Loucy (cell line): ENCODE data around the gene KLF2.

Experiments
- H2AFZ ChIP-seq: fragments of 200-600 bp; sonication (generic); 2 replicates; pipeline ENCODE4 v1.6.0; 2016; ENCODE audit warnings: antibody characterized with exemption, mild to moderate bottlenecking, low read length, moderate library complexity
- H3F3A ChIP-seq: fragments of 200-600 bp; 2 replicates; pipeline ENCODE4 v1.6.0; 2016; ENCODE audit warnings: antibody characterized with exemption, low read depth, mild to moderate bottlenecking
- H3K27me3 ChIP-seq: fragments of 200-600 bp; sonication (generic); 2 replicates; pipeline ENCODE4 v1.6.1; 2014; ENCODE audit warnings: low read length, mild to moderate bottlenecking; ENCODE audit not compliant: insufficient read depth, poor library complexity, severe bottlenecking
- H3K36me3 ChIP-seq: fragments of 200-600 bp; sonication (generic); 2 replicates; pipeline ENCODE4 v1.6.1; 2016; ENCODE audit warnings: low read length; ENCODE audit not compliant: insufficient read depth
- H3K4me1 ChIP-seq: fragments of 200-600 bp; sonication (generic); 2 replicates; pipeline ENCODE4 v1.5.1; 2014; ENCODE audit warnings: low read length, mild to moderate bottlenecking; ENCODE audit not compliant: insufficient read depth, poor library complexity, severe bottlenecking
- H3K4me2 ChIP-seq: fragments of 200-600 bp; sonication (generic); 2 replicates; pipeline ENCODE4 v1.6.0; 2014; ENCODE audit warnings: antibody characterized with exemption, low read length, low read depth, mild to moderate bottlenecking; ENCODE audit not compliant: poor library complexity, severe bottlenecking
- H3K4me3 ChIP-seq: fragments of 200-600 bp; sonication (generic); 2 replicates; pipeline ENCODE4 v1.5.1; 2014; ENCODE audit warnings: low read length, mild to moderate bottlenecking, mixed read lengths; ENCODE audit not compliant: poor library complexity, severe bottlenecking
- H3K79me2 ChIP-seq: fragments of 200-600 bp; sonication (generic); 2 replicates; pipeline ENCODE4 v1.6.1; 2014; ENCODE audit warnings: low read length; ENCODE audit not compliant: insufficient read depth
- H3K9ac ChIP-seq: fragments of 200-600 bp; sonication (generic); 2 replicates; pipeline ENCODE4 v1.6.0; 2014; ENCODE audit warnings: mild to moderate bottlenecking, low read depth, low read length, moderate library complexity; ENCODE audit not compliant: poor library complexity, severe bottlenecking
- H3K9me2 ChIP-seq: fragments of 200-600 bp; sonication (generic); replicated peaks from 2 replicates; pipeline ENCODE4 v1.6.1; 2016; ENCODE audit warnings: low read depth, low read length, mixed read lengths
- H3K9me3 ChIP-seq: fragments of 200-600 bp; sonication (generic); 2 replicates; pipeline ENCODE4 v1.6.1; 2014; ENCODE audit warnings: mild to moderate bottlenecking, antibody characterized with exemption, low read length, low read depth; ENCODE audit not compliant: insufficient read depth
- H4K20me1 ChIP-seq: fragments of 200-600 bp; sonication (generic); 2 replicates; pipeline ENCODE4 v1.6.0; 2014; ENCODE audit warnings: antibody characterized with exemption, low read length, mild to moderate bottlenecking; ENCODE audit not compliant: insufficient read depth, poor library complexity, severe bottlenecking
- CTCF ChIP-seq: fragments of 200-600 bp; sonication (generic); conservative IDR thresholded peaks from 2 replicates; pipeline ENCODE4 v1.5.1; 2014; ENCODE audit warnings: mild to moderate bottlenecking, antibody characterized with exemption, low read length
- EZH2phosphoT487 ChIP-seq: fragments of 200-600 bp; IDR thresholded peaks from 2 replicates; pipeline ENCODE4 v1.6.1; 2018; ENCODE audit warnings: antibody characterized with exemption, mild to moderate bottlenecking, moderate library complexity, borderline replicate concordance

KLF2 gene

GRCh38 chr19:16338470-16339360 lies 14.1 kb downstream of the KLF2 start:
- Histone ChIP-seq H3K36me3 (no peaks in the 10 kb centered on the region), H3K9ac (no peak overlapping the region), H3K27me3 (no peaks in the 10 kb centered on the region), H3K4me2 (peak overlapping the region; percentile 64), H3K9me2 (no peaks in the 10 kb centered on the region), H3K9me3 (no peaks in the 10 kb centered on the region), H2AFZ (peak overlapping the region; percentile 14), H4K20me1 (no peaks in the 10 kb centered on the region), H3K4me3 (peak overlapping the region; percentile 35), H3K4me1 (peaks cover 25% of the 10 kb centered on the region), H3K79me2 (no peaks in the 10 kb centered on the region), H3F3A (no peaks in the 10 kb centered on the region)
- no peak for TF ChIP-seq CTCF
- TF ChIP-seq EZH2phosphoT487 = no peak

DNA sequence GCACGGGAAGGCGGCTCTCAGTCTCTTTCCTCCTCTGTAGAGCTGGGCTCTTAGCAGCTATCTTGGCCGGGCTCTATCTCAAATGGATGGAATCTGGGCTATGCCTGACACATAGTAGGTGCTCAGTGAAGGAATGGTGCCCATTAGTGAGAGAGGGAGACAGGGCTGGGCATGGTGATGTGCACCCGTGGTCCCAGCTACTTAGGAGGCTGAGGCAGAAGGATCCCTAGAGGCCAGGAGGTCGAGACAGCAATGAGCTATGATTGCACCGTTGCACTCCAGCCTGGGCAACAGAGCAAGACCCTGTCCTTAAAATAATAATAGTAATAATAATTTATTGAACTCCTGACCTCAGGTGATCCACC lies 14.7 kb downstream of the KLF2 start:
- H3K4me2 ChIP-seq = peak overlapping the region; percentile 64
- no peaks in the 10 kb centered on the region for H4K20me1 ChIP-seq
- H3F3A ChIP-seq = no peaks in the 10 kb centered on the region
- no peaks in the 10 kb centered on the region for H3K27me3 ChIP-seq
- peak overlapping the region; percentile 14; the same call in 1 of the 2 replicates for H2AFZ ChIP-seq
- TF ChIP-seq EZH2phosphoT487 = no peak
- TF ChIP-seq CTCF = no peak
- H3K9ac ChIP-seq = no peak overlapping the region
- peaks cover 25% of the 10 kb centered on the region for H3K4me1 ChIP-seq
- no peaks in the 10 kb centered on the region for H3K36me3 ChIP-seq
- peak overlapping the region; percentile 35 for H3K4me3 ChIP-seq
- no peaks in the 10 kb centered on the region for H3K9me3 ChIP-seq
- H3K79me2 ChIP-seq = no peaks in the 10 kb centered on the region
- H3K9me2 ChIP-seq = no peaks in the 10 kb centered on the region

DNA sequence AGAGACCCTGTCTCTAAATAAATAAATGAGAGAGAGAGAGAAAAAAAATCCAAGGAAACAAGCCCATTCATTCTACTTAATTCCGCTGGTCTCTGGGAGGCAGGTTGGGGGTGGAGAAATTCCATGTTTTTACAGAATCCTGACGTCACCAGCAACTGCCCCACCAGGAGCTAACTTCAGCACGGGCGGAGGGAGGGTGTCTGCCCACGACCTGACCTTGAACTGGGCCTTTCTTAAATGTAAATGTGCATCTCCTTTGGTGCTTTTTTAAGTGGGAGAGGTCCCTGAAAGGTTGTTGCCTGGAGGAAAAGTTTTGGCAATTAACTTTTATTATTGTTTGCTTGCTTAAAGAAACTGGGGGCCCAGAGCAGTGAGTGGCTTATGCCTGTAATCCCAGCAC lies 15.5 kb downstream of the KLF2 start:
- Histone ChIP-seq H3K4me2 (no peak overlapping the region), H3K4me3 (no peak overlapping the region), H3K9me3 (no peaks in the 10 kb centered on the region), H3K4me1 (peaks cover 25% of the 10 kb centered on the region), H3K9ac (no peak overlapping the region), H3K79me2 (no peaks in the 10 kb centered on the region), H3K36me3 (no peaks in the 10 kb centered on the region), H2AFZ (no peak overlapping the region), H3K9me2 (no peaks in the 10 kb centered on the region), H4K20me1 (no peaks in the 10 kb centered on the region), H3K27me3 (no peaks in the 10 kb centered on the region), H3F3A (no peaks in the 10 kb centered on the region)
- TF ChIP-seq CTCF (no peak), EZH2phosphoT487 (no peak)
